ENCODE measurements around the gene ITPR2. TPM values are rescaled to one million over a fixed set of nuclear protein-coding genes. Genes with fewer than 3 reads are reported as not detected.

ITPR2 gene
- polyA plus RNA-seq, 1 experiment = 3.4 TPM

DNA sequence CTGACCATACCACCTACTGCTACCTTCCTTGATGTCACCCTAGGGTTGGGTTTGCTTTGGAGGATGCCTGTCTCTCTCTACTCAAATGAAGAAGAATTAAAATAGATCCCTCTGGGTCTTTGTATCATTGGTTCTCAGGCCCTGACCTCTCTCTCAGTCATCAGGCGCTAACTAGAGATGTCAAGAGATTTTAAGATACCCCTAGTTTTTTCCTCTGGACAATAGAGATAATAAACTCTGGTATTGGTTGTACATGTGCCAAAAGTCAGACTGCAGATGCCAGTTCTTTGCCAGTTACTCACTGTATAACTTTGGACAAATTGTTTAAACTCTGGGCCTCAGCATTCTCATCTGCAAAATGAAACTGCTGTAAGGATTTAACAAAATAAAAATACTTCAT, 31.5 kb downstream of the ITPR2 start:
- TF ChIP-seq, protein P1, sequence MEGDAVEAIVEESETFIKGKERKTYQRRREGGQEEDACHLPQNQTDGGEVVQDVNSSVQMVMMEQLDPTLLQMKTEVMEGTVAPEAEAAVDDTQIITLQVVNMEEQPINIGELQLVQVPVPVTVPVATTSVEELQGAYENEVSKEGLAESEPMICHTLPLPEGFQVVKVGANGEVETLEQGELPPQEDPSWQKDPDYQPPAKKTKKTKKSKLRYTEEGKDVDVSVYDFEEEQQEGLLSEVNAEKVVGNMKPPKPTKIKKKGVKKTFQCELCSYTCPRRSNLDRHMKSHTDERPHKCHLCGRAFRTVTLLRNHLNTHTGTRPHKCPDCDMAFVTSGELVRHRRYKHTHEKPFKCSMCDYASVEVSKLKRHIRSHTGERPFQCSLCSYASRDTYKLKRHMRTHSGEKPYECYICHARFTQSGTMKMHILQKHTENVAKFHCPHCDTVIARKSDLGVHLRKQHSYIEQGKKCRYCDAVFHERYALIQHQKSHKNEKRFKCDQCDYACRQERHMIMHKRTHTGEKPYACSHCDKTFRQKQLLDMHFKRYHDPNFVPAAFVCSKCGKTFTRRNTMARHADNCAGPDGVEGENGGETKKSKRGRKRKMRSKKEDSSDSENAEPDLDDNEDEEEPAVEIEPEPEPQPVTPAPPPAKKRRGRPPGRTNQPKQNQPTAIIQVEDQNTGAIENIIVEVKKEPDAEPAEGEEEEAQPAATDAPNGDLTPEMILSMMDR (IDR thresholded peaks at IDR 0.05; ENCODE audit: low read depth, low read length) = no peak
- Histone ChIP-seq H3K27me3 (ENCODE audit: control insufficient read depth, insufficient read depth, low read length) (no peaks in the 10 kb centered on the region), H3K27ac (ENCODE audit: low read depth, low read length) (no peak overlapping the region), H3K4me3 (ENCODE audit: low read depth, low read length) (no peak overlapping the region), H3K9me3 (ENCODE audit: control insufficient read depth, insufficient read depth, low read length) (peaks cover 2% of the 10 kb centered on the region; the same call in 1 of the 2 replicates)
- ChIA-PET POLR2A (no interaction called here), CTCF (interaction anchor here (1.2 kb wide), 1 partner anchor 84 kb away, joined by 3 read pairs; no protein-coding TSS in a partner anchor)
- no peak for DNase-seq (ENCODE audit: low read depth, low spot score)

DNA sequence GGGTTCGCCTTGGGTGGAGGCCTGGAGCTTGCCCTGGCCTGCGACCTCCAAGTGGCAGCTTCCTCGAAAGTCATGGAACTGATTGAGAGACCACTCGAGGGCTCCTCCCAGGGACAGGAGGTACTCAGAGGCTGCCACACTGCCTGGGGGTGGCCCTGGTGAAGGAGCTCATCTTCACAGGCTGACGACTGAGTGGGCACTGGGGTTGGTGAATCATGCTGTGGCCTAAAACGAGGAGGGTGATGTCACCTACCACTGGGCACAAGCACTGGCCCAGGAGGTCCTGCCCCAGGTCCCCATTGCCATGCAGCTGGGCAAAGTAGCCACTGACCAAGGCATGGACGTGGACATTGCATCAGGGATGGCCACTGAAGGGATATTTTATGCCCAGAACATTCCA, 32.1 kb downstream of the ITPR2 start:
- Histone ChIP-seq H3K27me3 (ENCODE audit: control insufficient read depth, insufficient read depth, low read length) (no peaks in the 10 kb centered on the region), H3K27ac (ENCODE audit: low read depth, low read length) (no peak overlapping the region), H3K9me3 (ENCODE audit: control insufficient read depth, insufficient read depth, low read length) (peaks cover 2% of the 10 kb centered on the region; the same call in 1 of the 2 replicates), H3K4me3 (ENCODE audit: low read depth, low read length) (no peak overlapping the region)
- TF ChIP-seq, protein P1 (IDR thresholded peaks at IDR 0.05; ENCODE audit: low read depth, low read length) = no peak
- DNase-seq (ENCODE audit: low read depth, low spot score) = no peak
- POLR2A ChIA-PET = no interaction called here
- CTCF ChIA-PET = no interaction called here

DNA sequence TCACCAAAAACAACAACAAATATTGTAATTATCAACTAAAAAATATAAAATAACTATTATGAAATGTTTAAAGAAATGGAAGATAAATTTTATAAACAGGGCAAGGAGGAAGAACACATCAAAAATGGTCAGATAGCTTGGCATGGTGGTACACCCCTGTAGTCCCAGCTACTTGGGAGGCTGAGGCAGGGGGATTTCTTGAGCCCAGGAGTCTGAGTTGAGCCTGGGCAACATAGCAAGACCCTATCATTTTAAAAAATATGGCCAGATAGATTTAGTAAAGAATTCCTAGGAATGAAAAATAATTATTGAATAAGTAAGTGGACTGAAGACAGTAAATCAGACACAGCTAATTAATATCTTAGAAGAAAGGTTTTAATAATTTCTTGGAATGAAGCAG, 32.6 kb downstream of the ITPR2 start:
- ChIA-PET POLR2A (no interaction called here), CTCF (no interaction called here)
- Histone ChIP-seq H3K27ac (ENCODE audit: low read depth, low read length) (no peak overlapping the region), H3K9me3 (ENCODE audit: control insufficient read depth, insufficient read depth, low read length) (peaks cover 2% of the 10 kb centered on the region; the same call in 1 of the 2 replicates), H3K4me3 (ENCODE audit: low read depth, low read length) (no peak overlapping the region), H3K27me3 (ENCODE audit: control insufficient read depth, insufficient read depth, low read length) (no peaks in the 10 kb centered on the region)
- DNase-seq (ENCODE audit: low read depth, low spot score) = no peak
- TF ChIP-seq, protein P1 (IDR thresholded peaks at IDR 0.05; ENCODE audit: low read depth, low read length) = no peak

DNA sequence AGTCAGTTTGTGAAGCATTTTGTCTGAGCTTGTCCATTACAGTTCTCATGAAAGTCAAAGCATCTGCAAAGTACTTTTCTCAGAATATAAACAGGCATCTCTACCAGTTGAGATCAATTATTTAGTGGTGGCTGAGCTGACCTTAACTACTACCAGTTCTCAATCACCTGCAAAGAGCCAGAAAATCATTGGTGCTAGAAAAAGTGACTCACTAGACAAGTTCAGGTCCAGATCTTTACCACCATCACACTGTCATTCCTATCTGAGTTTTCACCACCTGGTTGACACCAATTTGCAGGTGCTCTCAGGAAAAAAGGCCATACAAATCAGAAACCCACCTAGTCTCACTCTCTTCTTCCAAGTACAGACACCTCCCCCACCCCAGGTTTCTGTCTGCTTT, 33.3 kb downstream of the ITPR2 start:
- Histone ChIP-seq H3K27ac (ENCODE audit: low read depth, low read length) (no peak overlapping the region), H3K9me3 (ENCODE audit: control insufficient read depth, insufficient read depth, low read length) (peaks cover 2% of the 10 kb centered on the region; the same call in 1 of the 2 replicates), H3K27me3 (ENCODE audit: control insufficient read depth, insufficient read depth, low read length) (no peaks in the 10 kb centered on the region), H3K4me3 (ENCODE audit: low read depth, low read length) (no peak overlapping the region)
- DNase-seq (ENCODE audit: low read depth, low spot score) = no peak
- CTCF ChIA-PET = no interaction called here
- POLR2A ChIA-PET = no interaction called here
- TF ChIP-seq, protein P1 (IDR thresholded peaks at IDR 0.05; ENCODE audit: low read depth, low read length) = no peak

DNA sequence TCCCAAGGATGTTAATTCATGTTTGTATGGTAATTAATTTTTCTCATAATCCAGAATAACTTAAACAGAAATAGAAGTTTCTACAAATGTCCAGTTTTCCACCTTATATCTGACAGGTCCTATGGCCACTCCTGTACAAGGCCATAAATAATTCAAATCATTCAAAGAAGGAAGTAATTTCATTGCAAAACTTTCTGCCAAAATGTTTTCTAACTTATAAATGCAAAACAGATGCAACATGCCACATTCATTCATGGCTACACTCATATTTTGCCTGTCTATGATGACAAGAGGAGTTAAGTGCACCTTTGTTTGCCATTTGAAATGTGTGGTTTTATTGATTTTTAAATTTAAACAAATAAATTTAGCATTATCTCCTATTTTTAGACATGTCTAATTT, 34.4 kb downstream of the ITPR2 start:
- Histone ChIP-seq H3K27ac (ENCODE audit: low read depth, low read length) (no peak overlapping the region), H3K9me3 (ENCODE audit: control insufficient read depth, insufficient read depth, low read length) (peaks cover 2% of the 10 kb centered on the region; the same call in 1 of the 2 replicates), H3K27me3 (ENCODE audit: control insufficient read depth, insufficient read depth, low read length) (no peaks in the 10 kb centered on the region), H3K4me3 (ENCODE audit: low read depth, low read length) (no peak overlapping the region)
- no peak for DNase-seq (ENCODE audit: low read depth, low spot score)
- TF ChIP-seq, protein P1 (IDR thresholded peaks at IDR 0.05; ENCODE audit: low read depth, low read length) = no peak
- POLR2A ChIA-PET = no interaction called here
- CTCF ChIA-PET = interaction anchor here (0.6 to 1.2 kb wide), 2 partner anchors 39 to 87 kb away, joined by 3 read pairs; no protein-coding TSS in a partner anchor
